MM.1S (cell line): Measurements from ENCODE around the gene FBXW11.
"Not testable (repeated sequence)": the region's sequence is repeated elsewhere in the genome, so short reads cannot be mapped to it uniquely, and the experiment has no call there.

Experiments
- DNase-seq: peaks from one replicate; pipeline ENCODE4 v3.0.0-alpha.2; 2015
- H2AFZ ChIP-seq: fragments of 300-600 bp; sonication (generic); 2 replicates; pipeline ENCODE4 v1.6.0; 2016; ENCODE audit warnings: antibody characterized with exemption, low read length
- H3F3A ChIP-seq: fragments of 300-600 bp; sonication (generic); 2 replicates; pipeline ENCODE4 v1.6.1; 2016; ENCODE audit warnings: mild to moderate bottlenecking, antibody characterized with exemption, low read length, moderate library complexity, mixed read lengths; ENCODE audit not compliant: insufficient read depth
- H3K27ac ChIP-seq: fragments of 300-600 bp; sonication (generic); 2 replicates; pipeline ENCODE4 v1.5.1; 2016; ENCODE audit warnings: mild to moderate bottlenecking, low read length
- H3K27me3 ChIP-seq: fragments of 300-600 bp; sonication (generic); replicated peaks from 2 replicates; pipeline ENCODE4 v1.6.0; 2016; ENCODE audit warnings: low read length; ENCODE audit not compliant: insufficient read depth
- H3K36me3 ChIP-seq: fragments of 300-600 bp; sonication (generic); replicated peaks from 2 replicates; pipeline ENCODE4 v1.6.1; 2016; ENCODE audit warnings: mild to moderate bottlenecking, low read length, mixed read lengths; ENCODE audit not compliant: insufficient read depth
- H3K4me1 ChIP-seq: fragments of 300-600 bp; sonication (generic); 2 replicates; pipeline ENCODE4 v1.6.1; 2016; ENCODE audit warnings: low read length, mixed read lengths
- H3K4me2 ChIP-seq: fragments of 300-600 bp; sonication (generic); 2 replicates; pipeline ENCODE4 v1.6.0; 2016; ENCODE audit warnings: low read depth, low read length
- H3K4me3 ChIP-seq: fragments of 300-600 bp; sonication (generic); 2 replicates; pipeline ENCODE4 v1.5.1; 2016; ENCODE audit warnings: low read length, mixed read lengths
- H3K79me2 ChIP-seq: fragments of 300-600 bp; sonication (generic); 2 replicates; pipeline ENCODE4 v1.6.1; 2016; ENCODE audit warnings: mixed run types, low read length, mixed read lengths
- H3K9ac ChIP-seq: fragments of 300-600 bp; sonication (generic); 2 replicates; pipeline ENCODE4 v1.6.1; 2016; ENCODE audit warnings: low read length, mixed read lengths
- H3K9me2 ChIP-seq: fragments of 300-600 bp; sonication (generic); replicated peaks from 2 replicates; pipeline ENCODE4 v1.6.1; 2016; ENCODE audit warnings: mild to moderate bottlenecking, low read length, mixed read lengths; ENCODE audit not compliant: insufficient read depth
- H3K9me3 ChIP-seq: fragments of 300-600 bp; sonication (generic); replicated peaks from 2 replicates; pipeline ENCODE4 v1.6.1; 2016; ENCODE audit warnings: mild to moderate bottlenecking, low read length, mixed read lengths; ENCODE audit not compliant: insufficient read depth
- H4K20me1 ChIP-seq: fragments of 300-600 bp; sonication (generic); 2 replicates; pipeline ENCODE4 v1.6.1; 2016; ENCODE audit warnings: mild to moderate bottlenecking, low read length, moderate library complexity, mixed read lengths; ENCODE audit not compliant: insufficient read depth
- EZH2 ChIP-seq: fragments of 300-600 bp; sonication (generic); optimal IDR thresholded peaks from 2 replicates; pipeline ENCODE3; 2017; ENCODE audit warnings: low read depth, mild to moderate bottlenecking, antibody characterized with exemption, low read length, mixed read lengths
- EZH2phosphoT487 ChIP-seq: fragments of 300-600 bp; sonication (generic); IDR thresholded peaks from 2 replicates; pipeline ENCODE4 v1.6.1; 2018; ENCODE audit warnings: antibody characterized with exemption, low read length
- TF ChIP-seq, protein P1 (sequence below): fragments of 300-600 bp; sonication (generic); IDR thresholded peaks from 2 replicates; pipeline ENCODE4 v1.5.1; 2016; ENCODE audit warnings: antibody characterized with exemption, low read length, mixed read lengths

FBXW11 gene

DNA sequence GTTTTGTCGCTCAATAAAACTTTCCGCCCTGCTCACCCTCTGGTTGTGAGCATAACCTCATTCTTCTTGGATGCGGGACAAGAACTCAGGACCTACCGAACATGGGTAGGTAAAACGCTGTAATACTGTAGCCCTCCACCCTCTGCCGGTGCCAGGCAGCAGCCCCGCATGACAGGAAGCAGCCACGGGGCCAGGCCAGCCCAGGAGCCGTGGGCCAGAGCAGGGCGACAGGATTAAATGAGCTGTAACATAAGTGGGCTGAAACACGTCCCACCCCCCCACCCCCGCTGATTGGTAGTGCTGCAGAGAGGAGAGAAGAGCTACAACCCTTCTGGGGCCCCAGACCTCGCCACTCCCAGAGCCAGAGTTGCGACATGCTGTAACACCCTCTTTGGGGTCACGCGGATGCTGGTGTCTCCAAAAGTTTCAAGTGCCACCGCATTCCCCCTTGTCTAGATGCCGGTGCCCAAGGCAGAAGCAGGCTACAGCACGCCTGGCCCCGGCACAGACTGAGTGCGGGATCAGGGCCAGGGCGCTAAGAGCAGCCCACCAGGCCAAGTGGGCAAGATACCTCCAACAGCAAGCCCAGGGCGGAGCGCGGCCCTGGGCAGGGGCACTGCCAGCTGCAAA, 81.8 kb downstream of the FBXW11 start:
- 0 out of 2 replicates have a peak, but pooled peaks cover 2% of the 10 kb centered on the region for H4K20me1 ChIP-seq
- no peak for DNase-seq
- TF ChIP-seq EZH2 (no peak), EZH2phosphoT487 (no peak)
- TF ChIP-seq, protein P1, sequence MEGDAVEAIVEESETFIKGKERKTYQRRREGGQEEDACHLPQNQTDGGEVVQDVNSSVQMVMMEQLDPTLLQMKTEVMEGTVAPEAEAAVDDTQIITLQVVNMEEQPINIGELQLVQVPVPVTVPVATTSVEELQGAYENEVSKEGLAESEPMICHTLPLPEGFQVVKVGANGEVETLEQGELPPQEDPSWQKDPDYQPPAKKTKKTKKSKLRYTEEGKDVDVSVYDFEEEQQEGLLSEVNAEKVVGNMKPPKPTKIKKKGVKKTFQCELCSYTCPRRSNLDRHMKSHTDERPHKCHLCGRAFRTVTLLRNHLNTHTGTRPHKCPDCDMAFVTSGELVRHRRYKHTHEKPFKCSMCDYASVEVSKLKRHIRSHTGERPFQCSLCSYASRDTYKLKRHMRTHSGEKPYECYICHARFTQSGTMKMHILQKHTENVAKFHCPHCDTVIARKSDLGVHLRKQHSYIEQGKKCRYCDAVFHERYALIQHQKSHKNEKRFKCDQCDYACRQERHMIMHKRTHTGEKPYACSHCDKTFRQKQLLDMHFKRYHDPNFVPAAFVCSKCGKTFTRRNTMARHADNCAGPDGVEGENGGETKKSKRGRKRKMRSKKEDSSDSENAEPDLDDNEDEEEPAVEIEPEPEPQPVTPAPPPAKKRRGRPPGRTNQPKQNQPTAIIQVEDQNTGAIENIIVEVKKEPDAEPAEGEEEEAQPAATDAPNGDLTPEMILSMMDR: no peak

GRCh38 chr5:171920765-171921391, 85.6 kb downstream of the FBXW11 start:
- no peaks in the 10 kb centered on the region for H3K36me3 ChIP-seq
- no peaks in the 10 kb centered on the region for H3K9me3 ChIP-seq
- H3K4me3 ChIP-seq: no peak overlapping the region
- no peak overlapping the region for H3K4me2 ChIP-seq
- H3K27me3 ChIP-seq: no peaks in the 10 kb centered on the region
- no peaks in the 10 kb centered on the region for H3K4me1 ChIP-seq
- no peak overlapping the region for H3K27ac ChIP-seq
- peaks cover 77% of the 10 kb centered on the region for H3K79me2 ChIP-seq
- no peak for DNase-seq
- TF ChIP-seq, protein P1: no peak
- no peak for TF ChIP-seq EZH2phosphoT487
- no peak for TF ChIP-seq EZH2
- 0 out of 2 replicates have a peak, but pooled peaks cover 2% of the 10 kb centered on the region for H4K20me1 ChIP-seq
- no peaks in the 10 kb centered on the region for H3F3A ChIP-seq
- H2AFZ ChIP-seq: no peak overlapping the region
- no peaks in the 10 kb centered on the region for H3K9me2 ChIP-seq
- no peak overlapping the region for H3K9ac ChIP-seq

More for the DNA sequence above, 81.8 kb downstream of the FBXW11 start:
- no peak overlapping the region for H3K4me2 ChIP-seq
- H3K36me3 ChIP-seq: no peaks in the 10 kb centered on the region
- no peaks in the 10 kb centered on the region for H3K9me2 ChIP-seq
- no peaks in the 10 kb centered on the region for H3K27me3 ChIP-seq
- H2AFZ ChIP-seq: no peak overlapping the region
- H3K9ac ChIP-seq: no peak overlapping the region
- no peaks in the 10 kb centered on the region for H3K4me1 ChIP-seq
- H3F3A ChIP-seq: no peaks in the 10 kb centered on the region
- no peaks in the 10 kb centered on the region for H3K9me3 ChIP-seq
- peaks cover 82% of the 10 kb centered on the region for H3K79me2 ChIP-seq
- no peak overlapping the region for H3K4me3 ChIP-seq
- H3K27ac ChIP-seq: no peak overlapping the region

DNA sequence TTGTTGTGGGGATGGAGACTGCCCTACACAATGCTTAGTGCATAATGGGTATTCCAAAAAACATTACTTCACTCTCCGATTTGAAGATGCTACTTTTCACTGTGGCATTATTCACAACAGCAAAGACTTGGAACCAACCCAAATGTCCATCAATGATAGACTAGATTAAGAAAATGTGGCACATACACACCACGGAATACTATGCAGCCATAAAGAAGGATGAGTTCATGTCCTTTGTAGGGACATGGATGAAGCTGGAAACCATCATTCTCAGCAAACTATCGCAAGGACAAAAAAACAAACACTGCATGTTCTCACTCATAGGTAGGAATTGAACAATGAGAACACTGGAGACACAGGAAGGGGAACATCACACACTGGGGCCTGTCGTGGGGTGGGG, 90.7 kb downstream of the FBXW11 start:
- not testable (repeated sequence) for H3K9me3 ChIP-seq, H3K4me2 ChIP-seq, H3K36me3 ChIP-seq, H4K20me1 ChIP-seq, H2AFZ ChIP-seq, H3K9ac ChIP-seq, H3F3A ChIP-seq, H3K4me3 ChIP-seq, DNase-seq, H3K27me3 ChIP-seq, H3K27ac ChIP-seq, H3K9me2 ChIP-seq
- H3K4me1 ChIP-seq: peaks cover 24% of the 10 kb centered on the region
- peaks cover 77% of the 10 kb centered on the region for H3K79me2 ChIP-seq

GRCh38 chr5:171914726-171915338, 91.6 kb downstream of the FBXW11 start:
- H3K9ac ChIP-seq: no peak overlapping the region
- no peaks in the 10 kb centered on the region for H3K27me3 ChIP-seq
- no peak overlapping the region for H3K27ac ChIP-seq
- H3K9me2 ChIP-seq: no peaks in the 10 kb centered on the region
- no peak overlapping the region for H2AFZ ChIP-seq
- H4K20me1 ChIP-seq: no peaks in the 10 kb centered on the region
- H3F3A ChIP-seq: no peaks in the 10 kb centered on the region
- H3K4me1 ChIP-seq: peaks cover 24% of the 10 kb centered on the region
- H3K9me3 ChIP-seq: no peaks in the 10 kb centered on the region
- no peaks in the 10 kb centered on the region for H3K36me3 ChIP-seq
- no peak overlapping the region for H3K4me3 ChIP-seq
- no peak for DNase-seq
- H3K4me2 ChIP-seq: no peak overlapping the region
- TF ChIP-seq EZH2 (no peak), EZH2phosphoT487 (no peak)
- TF ChIP-seq, protein P1: no peak
- peaks cover 76% of the 10 kb centered on the region for H3K79me2 ChIP-seq
